H1 (cell line): ENCODE measurements around the gene UMODL1. TPM values are rescaled to one million over a fixed set of nuclear protein-coding genes. Genes with fewer than 3 reads are reported as not detected.

Experiments
- KDM1A ChIP-seq: fragments of 200-600, 300-600 bp; sonication (generic); IDR thresholded peaks from 2 replicates; pipeline ENCODE4 v1.7.1; 2016; ENCODE audit warnings: mild to moderate bottlenecking, low read length, borderline replicate concordance
- NANOG ChIP-seq: IDR thresholded peaks from 2 replicates; pipeline ENCODE4 v1.6.1; 2011; ENCODE audit warnings: low read length, low read depth, mild to moderate bottlenecking, inconsistent platforms; ENCODE audit not compliant: insufficient read depth, poor library complexity, severe bottlenecking
- PHF8 ChIP-seq: fragments of 200-600 bp; sonication (generic); conservative IDR thresholded peaks from 2 replicates; pipeline ENCODE4 v1.7.1; 2012; ENCODE audit warnings: low read depth, mild to moderate bottlenecking, inconsistent platforms, low read length, moderate library complexity
- TAF7 ChIP-seq: optimal IDR thresholded peaks from 2 replicates; pipeline ENCODE3; 2011; ENCODE audit warnings: low read depth, mild to moderate bottlenecking, inconsistent platforms, low read length, moderate library complexity, borderline replicate concordance
- polyA plus RNA-seq, 7 experiments: library from polyadenylated mRNA; depleted of rRNA in 3 of 7; stranded (reverse) in 5 of 7; unstranded in 2 of 7; fragments of >200 nt in 5 of 7; fragments of 200-250 nt in 2 of 7; gene quantifications; 1 replicate in 5 of 7; 2 replicates in 1 of 7; 4 replicates in 1 of 7; pipeline versions ENCODE4 v1.2.1 to v1.2.3, GENCODE V29; 2011 to 2013; ENCODE audit warnings: missing spikeins in 2 of 7, mixed read lengths in 2 of 7
- total RNA-seq: library from RNA; stranded (reverse); fragmentation: NEBNext Ultra II Directional; extraction: Animal tissue kit (Norgen Biotek cat#: 25700); gene quantifications from 2 replicates; pipeline ENCODE4 v1.2.1, GENCODE V29; 2021

Gene UMODL1
- total and polyA plus RNA-seq, 2 of the 8 experiments (the other 6 are each of a cell fraction or from before 2014, with no cell fraction given) = not detected

- TF ChIP-seq NANOG (no peak), TAF7 (no peak), PHF8 (no peak), KDM1A (no peak)
- TF ChIP-seq, all 59 proteins: peak for 0
Observed at GRCh38 chr21:42056468-42056867, 14.6 kb upstream of the UMODL1 start (continued).
